Transverse colon (tissue), 4 donors: ENCODE data around the gene F10. TPM values are rescaled to one million over a fixed set of nuclear protein-coding genes. Genes with fewer than 3 reads are reported as not detected.
"Not testable (repeated sequence)": the region's sequence is repeated elsewhere in the genome, so short reads cannot be mapped to it uniquely, and the experiment has no call there.

Experiments
- DNase-seq: peaks from one replicate; pipeline ENCODE4 v3.0.0-alpha.2; 2019
- H3K27ac ChIP-seq, 4 donors: fragments of 200-600 bp; sonication (generic); 2 replicates each; pipeline ENCODE4 v1.5.1; 2016 to 2018; ENCODE audit warnings: inconsistent platforms in 4 of 4
- H3K27me3 ChIP-seq: fragments of 200-600 bp; sonication (generic); 2 replicates; pipeline ENCODE4 v1.5.1; 2017; ENCODE audit warnings: inconsistent platforms
- H3K36me3 ChIP-seq, 4 donors: fragments of 200-600 bp; sonication (generic); 2 replicates each; pipeline ENCODE4 v1.5.1; 2017 to 2019; ENCODE audit warnings: inconsistent platforms in 4 of 4
- H3K4me1 ChIP-seq, 4 donors: fragments of 200-600 bp; sonication (generic); 2 replicates each; pipeline ENCODE4 v1.5.1; 2017 to 2020; ENCODE audit warnings: inconsistent platforms in 4 of 4
- H3K4me3 ChIP-seq, 4 donors: fragments of 200-600 bp; sonication (generic); 1 replicate in 1 of 4; 2 replicates in 3 of 4; pipeline versions ENCODE4 v1.5.1 to v1.6.1; 2017 to 2019; ENCODE audit warnings: inconsistent platforms in 4 of 4
- H3K9me3 ChIP-seq, 2 donors: fragments of 200-600 bp; sonication (generic); 2 replicates each; pipeline ENCODE4 v1.5.1; 2017 to 2019; ENCODE audit warnings: inconsistent platforms in 2 of 2
- EP300 ChIP-seq: sonication (generic); formaldehyde crosslinking; IDR thresholded peaks from one replicate; pipeline ENCODE4 v1.6.1; 2017; ENCODE audit warnings: antibody characterized with exemption, low read depth
- POLR2A ChIP-seq: fragments of 450-650 bp; IDR thresholded peaks from one replicate; pipeline ENCODE4 v1.6.1; 2016; ENCODE audit warnings: antibody characterized with exemption, mild to moderate bottlenecking, moderate library complexity
- POLR2AphosphoS5 ChIP-seq, 3 donors: sonication (generic); formaldehyde crosslinking; IDR thresholded peaks; one replicate each; pipeline ENCODE4 v1.6.1; 2016; ENCODE audit warnings: antibody characterized with exemption in 3 of 3
- WGBS, 2 donors: methylation state at CpG; one replicate each; pipeline ENCODE4 v1.1.5; 2018; ENCODE audit warnings: low coverage in 1 of 2; 5-methylcytosine and 5-hydroxymethylcytosine counted together
- in situ Hi-C, 4 donors: fragments of 200-750 bp; cut with MboI; loops; one replicate each; pipeline versions ENCODE4 v1.15.0 to v1.15.1; 2017; ENCODE audit warnings: low sequenced_read_pairs in 3 of 4, low pct_ligation_motif_present in 1 of 4, low pct_unique_long_range_greater_than_20kb in 1 of 4
- intact Hi-C: fragments of 100-400 bp; cut with DNase I; formaldehyde crosslinking; loops from one replicate; pipeline ENCODE4 v1.15.1; 2023; ENCODE audit warnings: low total_unique reads
- total RNA-seq, 4 donors: library from RNA; depleted of rRNA; stranded (reverse); fragments of >200 nt; gene quantifications; one replicate each; pipeline ENCODE4 v1.1.0, GENCODE V29; 2016
- TF ChIP-seq, protein P1 (sequence below), 5 experiments: fragments of 200-600 bp in 3 of 5; fragments of 450-650 bp in 2 of 5; sonication (generic) in 3 of 5; IDR thresholded peaks; 1 replicate in 2 of 5; 2 replicates in 3 of 5; pipeline ENCODE4 v1.5.1; 2016 to 2017; ENCODE audit warnings: antibody characterized with exemption in 5 of 5, inconsistent platforms in 3 of 5, mild to moderate bottlenecking in 2 of 5, moderate library complexity in 1 of 5

F10 gene
- total RNA-seq, 4 donors from 2014 or later, result 0.60 to 4.6 (median 3.4) TPM

DNA sequence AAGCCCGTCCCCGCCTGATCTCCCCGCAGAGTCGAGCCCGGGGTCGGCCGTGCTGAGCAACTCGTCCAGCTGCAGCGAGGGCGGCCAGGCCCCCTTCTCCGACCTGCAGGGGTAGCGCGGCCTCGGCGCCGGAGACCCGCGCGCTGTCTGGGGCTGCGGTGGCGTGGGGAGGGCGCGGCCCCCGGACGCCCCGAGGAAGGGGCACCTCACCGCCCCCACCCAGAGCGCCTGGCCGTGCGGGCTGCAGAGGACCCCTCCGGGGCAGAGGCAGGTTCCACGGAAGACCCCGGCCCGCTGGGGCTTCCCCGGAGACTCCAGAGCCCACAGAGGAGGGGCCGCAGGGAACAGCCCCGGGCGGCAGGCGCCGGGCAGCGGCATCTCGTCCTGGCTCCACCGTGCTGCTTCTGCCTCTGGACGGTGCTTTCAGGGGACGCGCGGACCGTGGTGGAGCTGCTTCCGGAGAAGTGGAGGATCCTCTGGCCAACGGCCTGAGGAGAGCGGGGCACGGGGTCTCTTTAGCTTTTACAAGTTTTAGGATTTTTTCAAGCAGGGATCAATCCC lies 25.8 kb upstream of the F10 start:
- in situ Hi-C loops (no loop called here), intact Hi-C loops (no loop called here)
- no peak overlapping the region for H3K27ac ChIP-seq
- H3K27me3 ChIP-seq, result no peaks in the 10 kb centered on the region
- WGBS, 2 donors, result 93% methylated on average over 49 of the region's 52 CpGs; no CpG with 5 or more reads in 1 of the 2 donors
- no peaks in the 10 kb centered on the region for H3K4me1 ChIP-seq
- DNase-seq, result no peak
- H3K4me3 ChIP-seq, result no peak overlapping the region
- no peaks in the 10 kb centered on the region for H3K36me3 ChIP-seq
- H3K9me3 ChIP-seq, result no peaks in the 10 kb centered on the region
- TF ChIP-seq EP300 (no peak), POLR2AphosphoS5 (IDR thresholded peaks at IDR 0.05) (no peak)
- TF ChIP-seq, protein P1, sequence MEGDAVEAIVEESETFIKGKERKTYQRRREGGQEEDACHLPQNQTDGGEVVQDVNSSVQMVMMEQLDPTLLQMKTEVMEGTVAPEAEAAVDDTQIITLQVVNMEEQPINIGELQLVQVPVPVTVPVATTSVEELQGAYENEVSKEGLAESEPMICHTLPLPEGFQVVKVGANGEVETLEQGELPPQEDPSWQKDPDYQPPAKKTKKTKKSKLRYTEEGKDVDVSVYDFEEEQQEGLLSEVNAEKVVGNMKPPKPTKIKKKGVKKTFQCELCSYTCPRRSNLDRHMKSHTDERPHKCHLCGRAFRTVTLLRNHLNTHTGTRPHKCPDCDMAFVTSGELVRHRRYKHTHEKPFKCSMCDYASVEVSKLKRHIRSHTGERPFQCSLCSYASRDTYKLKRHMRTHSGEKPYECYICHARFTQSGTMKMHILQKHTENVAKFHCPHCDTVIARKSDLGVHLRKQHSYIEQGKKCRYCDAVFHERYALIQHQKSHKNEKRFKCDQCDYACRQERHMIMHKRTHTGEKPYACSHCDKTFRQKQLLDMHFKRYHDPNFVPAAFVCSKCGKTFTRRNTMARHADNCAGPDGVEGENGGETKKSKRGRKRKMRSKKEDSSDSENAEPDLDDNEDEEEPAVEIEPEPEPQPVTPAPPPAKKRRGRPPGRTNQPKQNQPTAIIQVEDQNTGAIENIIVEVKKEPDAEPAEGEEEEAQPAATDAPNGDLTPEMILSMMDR (IDR thresholded peaks at IDR 0.05), result no peak

DNA sequence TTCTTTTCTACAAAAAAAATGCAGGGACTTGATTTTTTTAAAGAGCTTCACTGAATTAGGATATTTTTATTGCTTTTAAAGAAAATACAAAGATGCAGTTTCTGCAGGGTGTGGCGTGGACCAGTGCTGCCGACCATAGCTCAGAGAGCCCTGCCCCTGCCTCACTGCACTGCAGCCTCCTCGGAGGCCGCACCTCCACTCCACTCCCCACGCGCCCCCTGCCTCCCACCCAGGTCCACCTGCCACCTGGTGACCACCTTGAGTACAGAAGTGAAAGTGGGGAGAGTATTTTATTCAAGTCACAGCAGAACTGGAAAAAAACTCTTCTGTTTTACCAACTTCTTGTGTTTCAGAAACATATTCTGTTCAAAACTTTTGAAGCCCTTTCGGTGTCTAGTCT lies 24.9 kb upstream of the F10 start:
- DNase-seq, result no peak
- H3K4me1 ChIP-seq, result no peaks in the 10 kb centered on the region
- intact Hi-C loops (no loop called here), in situ Hi-C loops (no loop called here)
- no peaks in the 10 kb centered on the region for H3K36me3 ChIP-seq
- no peaks in the 10 kb centered on the region for H3K27me3 ChIP-seq
- WGBS, 2 donors, result 83 to 85% methylated on average over 6 to 7 of the region's 7 CpGs
- H3K4me3 ChIP-seq, result no peak overlapping the region
- no peak for TF ChIP-seq POLR2AphosphoS5 (IDR thresholded peaks at IDR 0.05)
- TF ChIP-seq, protein P1 (IDR thresholded peaks at IDR 0.05), result no peak
- no peak for TF ChIP-seq EP300
- TF ChIP-seq POLR2A, result no peak
- no peaks in the 10 kb centered on the region for H3K9me3 ChIP-seq
- no peak overlapping the region for H3K27ac ChIP-seq

DNA sequence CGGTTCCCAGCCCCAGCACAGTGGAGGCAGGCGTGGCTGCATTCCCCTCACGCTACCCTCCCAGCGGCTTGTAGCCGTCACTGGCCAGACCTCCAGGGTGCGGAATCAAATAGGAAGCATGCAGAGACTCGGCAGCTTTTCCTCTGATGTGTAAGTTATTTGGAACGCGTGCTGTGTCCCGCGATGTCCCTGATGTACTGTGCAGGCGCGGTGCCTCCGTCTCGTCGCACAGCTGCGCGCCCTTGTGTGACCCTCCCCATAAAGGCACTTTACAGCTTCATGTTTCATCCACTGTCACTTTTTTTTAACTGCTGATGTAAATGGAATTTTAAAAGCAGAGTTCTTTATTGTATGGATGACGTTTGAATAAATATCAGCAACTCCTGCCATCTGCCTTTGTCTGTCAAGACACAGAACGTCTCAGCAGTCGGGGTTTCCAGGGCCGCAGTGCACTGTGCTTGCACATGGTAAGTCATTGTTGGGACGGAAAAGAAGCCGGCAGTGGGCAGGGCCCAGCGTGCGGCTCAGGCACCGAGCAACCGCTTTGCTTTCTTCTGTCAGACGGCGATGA lies 24.4 kb upstream of the F10 start:
- TF ChIP-seq, protein P1 (IDR thresholded peaks at IDR 0.05), result no peak
- TF ChIP-seq POLR2AphosphoS5 (IDR thresholded peaks at IDR 0.05), result no peak
- TF ChIP-seq POLR2A, result no peak
- in situ Hi-C loops, result no loop called here
- no peaks in the 10 kb centered on the region for H3K36me3 ChIP-seq
- intact Hi-C loops, result no loop called here
- no peaks in the 10 kb centered on the region for H3K9me3 ChIP-seq
- no peak for DNase-seq
- no peak overlapping the region for H3K27ac ChIP-seq
- H3K4me3 ChIP-seq, result no peak overlapping the region
- WGBS, 2 donors, result 70 to 95% methylated on average over 13 to 30 of the region's 30 CpGs
- no peaks in the 10 kb centered on the region for H3K27me3 ChIP-seq
- H3K4me1 ChIP-seq, result no peaks in the 10 kb centered on the region

DNA sequence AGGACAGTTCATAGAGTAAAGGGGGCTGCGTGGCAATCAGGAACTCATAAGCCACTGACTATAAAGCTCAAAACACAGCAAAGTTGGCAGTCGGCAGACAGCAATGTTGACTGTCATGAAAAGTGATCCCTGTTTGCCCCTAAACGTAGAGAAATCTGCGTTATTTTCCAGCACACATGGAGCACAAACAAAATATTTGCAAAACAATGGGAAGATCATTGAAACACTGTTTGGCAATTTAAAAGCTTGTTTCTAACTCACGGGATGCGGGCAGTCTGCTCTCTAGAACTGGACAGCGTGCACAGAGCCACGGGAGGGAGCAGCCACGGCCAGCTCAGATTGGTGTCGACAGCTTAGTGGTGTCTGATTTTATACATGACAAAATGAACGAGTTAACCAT lies 23.5 kb upstream of the F10 start:
- H3K4me3 ChIP-seq, result no peak overlapping the region
- intact Hi-C loops, result no loop called here
- DNase-seq, result no peak
- no peaks in the 10 kb centered on the region for H3K27me3 ChIP-seq
- no peaks in the 10 kb centered on the region for H3K9me3 ChIP-seq
- TF ChIP-seq, protein P1 (IDR thresholded peaks at IDR 0.05), result no peak
- TF ChIP-seq EP300, result no peak
- no peak for TF ChIP-seq POLR2AphosphoS5 (IDR thresholded peaks at IDR 0.05)
- H3K4me1 ChIP-seq, result no peaks in the 10 kb centered on the region
- H3K27ac ChIP-seq, result no peak overlapping the region
- 87 to 88% methylated on average over 4 to 11 of the region's 11 CpGs for WGBS, 2 donors
- in situ Hi-C loops, result no loop called here
- no peaks in the 10 kb centered on the region for H3K36me3 ChIP-seq

DNA sequence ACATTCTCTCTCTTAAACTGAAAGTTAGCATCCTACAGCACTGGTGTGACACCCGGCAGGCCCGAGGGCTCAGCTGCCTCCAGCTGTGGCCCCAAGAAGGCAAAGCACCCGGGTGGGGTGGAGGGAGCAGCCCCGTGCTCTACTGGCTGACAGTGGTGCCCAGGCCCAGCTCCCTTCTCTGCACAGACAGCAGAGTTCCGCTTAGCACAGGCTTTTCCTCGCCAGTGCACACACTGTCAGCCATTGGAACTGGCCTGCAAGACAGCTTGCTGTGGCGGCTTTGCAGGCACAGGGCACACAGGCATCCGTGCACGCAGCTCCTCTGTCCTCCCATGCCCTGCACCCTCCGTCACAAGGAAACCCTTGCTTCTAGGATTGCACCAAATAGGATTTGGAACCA lies 20.3 kb upstream of the F10 start:
- H3K36me3 ChIP-seq, H3K27me3 ChIP-seq, H3K27ac ChIP-seq, H3K9me3 ChIP-seq, DNase-seq, H3K4me3 ChIP-seq, in situ Hi-C loops, H3K4me1 ChIP-seq, intact Hi-C loops: not testable (repeated sequence)
- 60% methylated on average over 10 of the region's 10 CpGs; no CpG with 5 or more reads in 1 of the 2 donors for WGBS, 2 donors
